KOPT-K1 (cell line): Measurements from ENCODE around the gene RBM4B.

ENCODE experiments used
- H3K27ac ChIP-seq: fragments of 200-600 bp; sonication (generic); 2 replicates; pipeline ENCODE4 v1.5.1; 2016; ENCODE audit warnings: antibody characterized with exemption, mild to moderate bottlenecking, low read depth, low read length; ENCODE audit not compliant: poor library complexity, severe bottlenecking
- H3K36me3 ChIP-seq: fragments of 200-600 bp; sonication (generic); 2 replicates; pipeline ENCODE4 v1.5.1; 2017; ENCODE audit warnings: antibody characterized with exemption, mild to moderate bottlenecking, low read length, moderate library complexity; ENCODE audit not compliant: insufficient read depth
- H3K9me3 ChIP-seq: fragments of 200-600 bp; sonication (generic); 2 replicates; pipeline ENCODE4 v1.5.1; 2017; ENCODE audit warnings: antibody characterized with exemption, low read length, mild to moderate bottlenecking; ENCODE audit not compliant: insufficient read depth, poor library complexity, severe bottlenecking

Gene RBM4B

GRCh38 chr11:66696146-66696545 is 18.5 kb upstream of the RBM4B start:
- Histone ChIP-seq H3K36me3 (peaks cover 31% of the 10 kb centered on the region; the same call in 1 of the 2 replicates), H3K9me3 (no peaks in the 10 kb centered on the region), H3K27ac (peak overlapping the region; percentile 75)

- Histone ChIP-seq H3K36me3 (peaks cover 40% of the 10 kb centered on the region; the same call in 1 of the 2 replicates), H3K9me3 (no peaks in the 10 kb centered on the region)
These were observed 17.1 kb upstream of the RBM4B start for GRCh38 chr11:66694732-66695207.

GRCh38 chr11:66694056-66694410 is 16.3 kb upstream of the RBM4B start:
- H3K36me3 ChIP-seq: peaks cover 46% of the 10 kb centered on the region; the same call in 1 of the 2 replicates
- H3K27ac ChIP-seq: no peak overlapping the region

More at GRCh38 chr11:66694732-66695207, 17.1 kb upstream of the RBM4B start:
- peak overlapping the region; percentile 75 for H3K27ac ChIP-seq

GRCh38 chr11:66693356-66694055 is 15.8 kb upstream of the RBM4B start:
- H3K9me3 ChIP-seq: no peaks in the 10 kb centered on the region
- peaks cover 52% of the 10 kb centered on the region; the same call in 1 of the 2 replicates for H3K36me3 ChIP-seq
- no peak overlapping the region for H3K27ac ChIP-seq

More at GRCh38 chr11:66694056-66694410, 16.3 kb upstream of the RBM4B start:
- no peaks in the 10 kb centered on the region for H3K9me3 ChIP-seq

GRCh38 chr11:66692871-66693331 is 15.2 kb upstream of the RBM4B start:
- H3K27ac ChIP-seq: no peak overlapping the region

GRCh38 chr11:66692446-66692845 is 14.8 kb upstream of the RBM4B start:
- H3K9me3 ChIP-seq: no peaks in the 10 kb centered on the region
- no peak overlapping the region for H3K27ac ChIP-seq
- H3K36me3 ChIP-seq: peaks cover 62% of the 10 kb centered on the region; the same call in 1 of the 2 replicates

More at GRCh38 chr11:66692871-66693331, 15.2 kb upstream of the RBM4B start:
- H3K9me3 ChIP-seq: no peaks in the 10 kb centered on the region
- H3K36me3 ChIP-seq: peaks cover 58% of the 10 kb centered on the region; the same call in 1 of the 2 replicates

- peaks cover 71% of the 10 kb centered on the region; the same call in 1 of the 2 replicates for H3K36me3 ChIP-seq
- no peak overlapping the region for H3K27ac ChIP-seq
- no peaks in the 10 kb centered on the region for H3K9me3 ChIP-seq
These were observed 13.8 kb upstream of the RBM4B start for GRCh38 chr11:66691311-66691980.

GRCh38 chr11:66689661-66690590 is 12.2 kb upstream of the RBM4B start:
- Histone ChIP-seq H3K36me3 (peaks cover 84% of the 10 kb centered on the region; the same call in 1 of the 2 replicates), H3K27ac (no peak overlapping the region), H3K9me3 (no peaks in the 10 kb centered on the region)

- Histone ChIP-seq H3K9me3 (no peaks in the 10 kb centered on the region), H3K27ac (no peak overlapping the region), H3K36me3 (peaks cover 84% of the 10 kb centered on the region; the same call in 1 of the 2 replicates)
These were observed 11.2 kb upstream of the RBM4B start for GRCh38 chr11:66688561-66689534.

- Histone ChIP-seq H3K36me3 (peaks cover 75% of the 10 kb centered on the region; the same call in 1 of the 2 replicates), H3K9me3 (no peaks in the 10 kb centered on the region), H3K27ac (no peak overlapping the region)
These were observed 10.2 kb upstream of the RBM4B start for GRCh38 chr11:66687831-66688281.

- Histone ChIP-seq H3K36me3 (peaks cover 67% of the 10 kb centered on the region; the same call in 1 of the 2 replicates), H3K9me3 (no peaks in the 10 kb centered on the region), H3K27ac (no peak overlapping the region)
These were observed 9.4 kb upstream of the RBM4B start for GRCh38 chr11:66686801-66687750.

GRCh38 chr11:66686100-66686785 is 8.6 kb upstream of the RBM4B start:
- peaks cover 58% of the 10 kb centered on the region; the same call in 1 of the 2 replicates for H3K36me3 ChIP-seq
- H3K27ac ChIP-seq: no peak overlapping the region
- no peaks in the 10 kb centered on the region for H3K9me3 ChIP-seq
